ENCODE data around the gene SPATA21. TPM values are rescaled to one million over a fixed set of nuclear protein-coding genes. Genes with fewer than 3 reads are reported as not detected.

The SPATA21 gene
- polyA plus RNA-seq, 1 donor from 2014 or later: 0.15 TPM

DNA sequence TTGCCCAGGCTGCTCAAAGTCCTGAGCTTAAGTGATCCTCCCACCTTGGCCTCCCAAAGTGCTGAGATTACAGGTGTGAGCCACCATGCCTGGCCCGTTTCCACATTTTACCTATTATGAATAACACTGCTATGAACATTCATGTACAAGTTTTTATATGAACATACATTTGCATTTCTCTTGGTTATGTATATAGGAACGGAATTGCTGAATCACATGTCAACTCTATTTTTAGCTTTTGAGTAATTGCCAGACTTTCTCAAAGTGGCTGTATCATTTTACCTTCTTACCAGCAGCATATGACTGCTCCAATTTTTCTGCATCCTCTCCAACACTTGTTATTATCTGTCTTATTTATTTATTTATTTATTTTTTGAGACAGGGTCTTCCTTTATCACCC, 2.7 kb downstream of the SPATA21 start:
- Histone ChIP-seq H4K20me1 (ENCODE audit: insufficient read depth) (no peaks in the 10 kb centered on the region), H3K9ac (ENCODE audit: low read length) (no peak overlapping the region), H3K36me3 (ENCODE audit: insufficient read depth, low read length) (no peaks in the 10 kb centered on the region), H2AFZ (ENCODE audit: low read depth, low read length) (no peak overlapping the region), H3F3A (ENCODE audit: insufficient read depth, low read length, poor library complexity, severe bottlenecking) (no peaks in the 10 kb centered on the region), H3K9me3 (ENCODE audit: low read length) (no peaks in the 10 kb centered on the region), H3K4me2 (ENCODE audit: low read length) (no peak overlapping the region), H3K4me3 (ENCODE audit: low read length) (no peak overlapping the region), H3K27ac (ENCODE audit: low read length) (no peak overlapping the region), H3K79me2 (replicated peaks; ENCODE audit: insufficient read depth, low read length) (no peaks in the 10 kb centered on the region), H3K27me3 (ENCODE audit: insufficient read depth, low read depth, low read length) (no peaks in the 10 kb centered on the region), H3K9me2 (ENCODE audit: insufficient read depth, low read length) (no peaks in the 10 kb centered on the region)
- TF ChIP-seq, protein P1, sequence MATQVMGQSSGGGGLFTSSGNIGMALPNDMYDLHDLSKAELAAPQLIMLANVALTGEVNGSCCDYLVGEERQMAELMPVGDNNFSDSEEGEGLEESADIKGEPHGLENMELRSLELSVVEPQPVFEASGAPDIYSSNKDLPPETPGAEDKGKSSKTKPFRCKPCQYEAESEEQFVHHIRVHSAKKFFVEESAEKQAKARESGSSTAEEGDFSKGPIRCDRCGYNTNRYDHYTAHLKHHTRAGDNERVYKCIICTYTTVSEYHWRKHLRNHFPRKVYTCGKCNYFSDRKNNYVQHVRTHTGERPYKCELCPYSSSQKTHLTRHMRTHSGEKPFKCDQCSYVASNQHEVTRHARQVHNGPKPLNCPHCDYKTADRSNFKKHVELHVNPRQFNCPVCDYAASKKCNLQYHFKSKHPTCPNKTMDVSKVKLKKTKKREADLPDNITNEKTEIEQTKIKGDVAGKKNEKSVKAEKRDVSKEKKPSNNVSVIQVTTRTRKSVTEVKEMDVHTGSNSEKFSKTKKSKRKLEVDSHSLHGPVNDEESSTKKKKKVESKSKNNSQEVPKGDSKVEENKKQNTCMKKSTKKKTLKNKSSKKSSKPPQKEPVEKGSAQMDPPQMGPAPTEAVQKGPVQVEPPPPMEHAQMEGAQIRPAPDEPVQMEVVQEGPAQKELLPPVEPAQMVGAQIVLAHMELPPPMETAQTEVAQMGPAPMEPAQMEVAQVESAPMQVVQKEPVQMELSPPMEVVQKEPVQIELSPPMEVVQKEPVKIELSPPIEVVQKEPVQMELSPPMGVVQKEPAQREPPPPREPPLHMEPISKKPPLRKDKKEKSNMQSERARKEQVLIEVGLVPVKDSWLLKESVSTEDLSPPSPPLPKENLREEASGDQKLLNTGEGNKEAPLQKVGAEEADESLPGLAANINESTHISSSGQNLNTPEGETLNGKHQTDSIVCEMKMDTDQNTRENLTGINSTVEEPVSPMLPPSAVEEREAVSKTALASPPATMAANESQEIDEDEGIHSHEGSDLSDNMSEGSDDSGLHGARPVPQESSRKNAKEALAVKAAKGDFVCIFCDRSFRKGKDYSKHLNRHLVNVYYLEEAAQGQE (IDR thresholded peaks at IDR 0.05; ENCODE audit: borderline replicate concordance): no peak
- no peak for TF ChIP-seq EP300 (conservative IDR thresholded peaks at IDR 0.05; ENCODE audit: poor library complexity, severe bottlenecking)
- no peak for TF ChIP-seq RAD21 (conservative IDR thresholded peaks at IDR 0.05)
- no peak for TF ChIP-seq TAF1 (IDR thresholded peaks at IDR 0.05; ENCODE audit: low read depth)
- no peak for TF ChIP-seq SMC3 (conservative IDR thresholded peaks at IDR 0.05; ENCODE audit: poor library complexity)
- no peak for TF ChIP-seq MXI1 (conservative IDR thresholded peaks at IDR 0.05; ENCODE audit: poor library complexity, severe bottlenecking)
- no peak for TF ChIP-seq POLR2AphosphoS5 (IDR thresholded peaks at IDR 0.05)
- TF ChIP-seq EZH2 (IDR thresholded peaks at IDR 0.05; ENCODE audit: borderline replicate concordance, insufficient read depth, low read length, poor library complexity, severe bottlenecking): no peak
- TF ChIP-seq, protein P2, sequence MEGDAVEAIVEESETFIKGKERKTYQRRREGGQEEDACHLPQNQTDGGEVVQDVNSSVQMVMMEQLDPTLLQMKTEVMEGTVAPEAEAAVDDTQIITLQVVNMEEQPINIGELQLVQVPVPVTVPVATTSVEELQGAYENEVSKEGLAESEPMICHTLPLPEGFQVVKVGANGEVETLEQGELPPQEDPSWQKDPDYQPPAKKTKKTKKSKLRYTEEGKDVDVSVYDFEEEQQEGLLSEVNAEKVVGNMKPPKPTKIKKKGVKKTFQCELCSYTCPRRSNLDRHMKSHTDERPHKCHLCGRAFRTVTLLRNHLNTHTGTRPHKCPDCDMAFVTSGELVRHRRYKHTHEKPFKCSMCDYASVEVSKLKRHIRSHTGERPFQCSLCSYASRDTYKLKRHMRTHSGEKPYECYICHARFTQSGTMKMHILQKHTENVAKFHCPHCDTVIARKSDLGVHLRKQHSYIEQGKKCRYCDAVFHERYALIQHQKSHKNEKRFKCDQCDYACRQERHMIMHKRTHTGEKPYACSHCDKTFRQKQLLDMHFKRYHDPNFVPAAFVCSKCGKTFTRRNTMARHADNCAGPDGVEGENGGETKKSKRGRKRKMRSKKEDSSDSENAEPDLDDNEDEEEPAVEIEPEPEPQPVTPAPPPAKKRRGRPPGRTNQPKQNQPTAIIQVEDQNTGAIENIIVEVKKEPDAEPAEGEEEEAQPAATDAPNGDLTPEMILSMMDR (IDR thresholded peaks at IDR 0.05; ENCODE audit: poor library complexity, severe bottlenecking): no peak

DNA sequence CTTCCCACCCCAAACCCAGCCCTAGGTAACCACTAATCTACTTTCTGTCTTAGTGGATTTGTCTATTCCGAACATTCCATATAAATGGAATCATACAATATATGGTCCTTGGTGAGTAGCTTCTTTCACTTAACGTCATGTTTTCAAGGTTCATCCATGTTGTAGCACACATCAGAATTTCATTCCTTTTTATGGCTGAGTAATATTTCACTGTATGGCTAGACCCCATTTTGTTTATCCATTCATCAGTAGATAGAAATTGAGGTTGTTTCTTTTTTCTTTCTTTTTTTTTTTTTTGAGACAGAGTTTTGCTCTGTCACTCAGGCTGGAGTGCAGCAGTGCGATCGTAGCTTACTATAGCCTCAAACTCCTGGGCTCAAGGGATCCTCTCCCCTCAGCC, 3.2 kb downstream of the SPATA21 start:
- no peaks in the 10 kb centered on the region for H3F3A ChIP-seq (ENCODE audit: insufficient read depth, low read length, poor library complexity, severe bottlenecking)
- H3K79me2 ChIP-seq (replicated peaks; ENCODE audit: insufficient read depth, low read length): no peaks in the 10 kb centered on the region
- H3K27me3 ChIP-seq (ENCODE audit: insufficient read depth, low read depth, low read length): no peaks in the 10 kb centered on the region
- no peak for TF ChIP-seq EP300 (conservative IDR thresholded peaks at IDR 0.05; ENCODE audit: poor library complexity, severe bottlenecking)
- TF ChIP-seq SMC3 (conservative IDR thresholded peaks at IDR 0.05; ENCODE audit: poor library complexity): no peak
- TF ChIP-seq EZH2 (IDR thresholded peaks at IDR 0.05; ENCODE audit: borderline replicate concordance, insufficient read depth, low read length, poor library complexity, severe bottlenecking): no peak
- TF ChIP-seq, protein P1 (IDR thresholded peaks at IDR 0.05; ENCODE audit: borderline replicate concordance): no peak
- no peak for TF ChIP-seq RAD21 (conservative IDR thresholded peaks at IDR 0.05)
- TF ChIP-seq TAF1 (IDR thresholded peaks at IDR 0.05; ENCODE audit: low read depth): no peak
- no peak for TF ChIP-seq POLR2AphosphoS5 (IDR thresholded peaks at IDR 0.05)
- TF ChIP-seq, protein P2 (IDR thresholded peaks at IDR 0.05; ENCODE audit: poor library complexity, severe bottlenecking): no peak
- TF ChIP-seq MXI1 (conservative IDR thresholded peaks at IDR 0.05; ENCODE audit: poor library complexity, severe bottlenecking): no peak
- H3K36me3 ChIP-seq (ENCODE audit: insufficient read depth, low read length): no peaks in the 10 kb centered on the region
- H2AFZ ChIP-seq (ENCODE audit: low read depth, low read length): no peak overlapping the region
- no peaks in the 10 kb centered on the region for H3K9me2 ChIP-seq (ENCODE audit: insufficient read depth, low read length)
- H4K20me1 ChIP-seq (ENCODE audit: insufficient read depth): no peaks in the 10 kb centered on the region
- H3K9ac ChIP-seq (ENCODE audit: low read length): no peak overlapping the region
- no peak overlapping the region for H3K4me3 ChIP-seq (ENCODE audit: low read length)
- no peak overlapping the region for H3K4me2 ChIP-seq (ENCODE audit: low read length)
- no peaks in the 10 kb centered on the region for H3K9me3 ChIP-seq (ENCODE audit: low read length)
- H3K27ac ChIP-seq (ENCODE audit: low read length): no peak overlapping the region

Measured in neural cell (in vitro differentiated cells).